Renal pelvis (tissue), 12 donors: ENCODE data around the gene HTR3C. TPM values are rescaled to one million over a fixed set of nuclear protein-coding genes. Genes with fewer than 3 reads are reported as not detected.
"Not testable (repeated sequence)": the region's sequence is repeated elsewhere in the genome, so short reads cannot be mapped to it uniquely, and the experiment has no call there.

ENCODE experiments used
- DNase-seq: peaks from one replicate; pipeline ENCODE4 v3.0.0-alpha.2; 2013
- long read RNA-seq, 16 experiments: transcript quantifications; one replicate each; lab custom pipeline, GENCODE V29; 2026
- polyA plus RNA-seq, 3 donors: library from polyadenylated mRNA; unstranded; fragments of 120-200 nt; gene quantifications; one replicate each; pipeline ENCODE4 v1.2.1, GENCODE V29; 2013; ENCODE audit not compliant: insufficient read length in 3 of 3

HTR3C gene, protein sequence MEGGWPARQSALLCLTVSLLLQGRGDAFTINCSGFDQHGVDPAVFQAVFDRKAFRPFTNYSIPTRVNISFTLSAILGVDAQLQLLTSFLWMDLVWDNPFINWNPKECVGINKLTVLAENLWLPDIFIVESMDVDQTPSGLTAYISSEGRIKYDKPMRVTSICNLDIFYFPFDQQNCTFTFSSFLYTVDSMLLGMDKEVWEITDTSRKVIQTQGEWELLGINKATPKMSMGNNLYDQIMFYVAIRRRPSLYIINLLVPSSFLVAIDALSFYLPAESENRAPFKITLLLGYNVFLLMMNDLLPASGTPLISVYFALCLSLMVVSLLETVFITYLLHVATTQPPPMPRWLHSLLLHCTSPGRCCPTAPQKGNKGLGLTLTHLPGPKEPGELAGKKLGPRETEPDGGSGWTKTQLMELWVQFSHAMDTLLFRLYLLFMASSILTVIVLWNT
- polyA plus RNA-seq, result not detected
- long read RNA-seq, donor 1, result 0 reads
- long read RNA-seq, donor 2, result 0 reads
- long read RNA-seq, donor 3, result 0 reads
- long read RNA-seq, donor 4, result 0 reads
- long read RNA-seq, donor 5, result 0 reads
- long read RNA-seq, donor 6, result 0 reads
- long read RNA-seq, donor 7, result 0 reads
- long read RNA-seq, donor 8, result 0 reads
- long read RNA-seq, donor 9, result 0 reads
- long read RNA-seq, donor 10, result 0 reads
- long read RNA-seq, donor 11, result 0 reads
- long read RNA-seq, donor 12, result 0 reads
- long read RNA-seq, donor 13, result 0 reads
- long read RNA-seq, donor 14, result 0 reads
- long read RNA-seq, donor 15, result 0 reads
- long read RNA-seq, donor 16, result 0 reads

DNA sequence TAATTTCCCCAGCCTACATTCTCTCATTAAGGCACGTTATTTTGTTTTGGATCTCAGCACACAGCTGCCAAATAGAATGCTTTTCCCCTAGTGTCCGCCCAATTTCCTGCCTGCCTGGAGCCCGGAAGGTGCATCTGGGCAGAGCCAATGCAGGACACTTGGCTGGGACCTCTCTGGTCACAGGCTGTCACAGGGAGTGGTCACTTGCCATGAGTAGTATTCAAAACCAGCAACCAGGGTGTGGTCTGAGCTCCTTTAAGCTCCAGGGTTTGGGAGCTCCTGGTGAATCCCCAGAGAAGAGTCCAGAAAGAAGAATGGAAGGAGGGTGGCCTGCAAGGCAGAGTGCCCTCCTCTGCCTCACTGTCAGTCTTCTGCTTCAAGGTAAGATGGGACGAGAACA is at the start of gene HTR3C:
Gene HTR3C (plus strand): TSS at position 281 of the 400 bp plus-strand sequence. CDS start 34 bp downstream, at position 315.
- DNase-seq, result no peak

DNA sequence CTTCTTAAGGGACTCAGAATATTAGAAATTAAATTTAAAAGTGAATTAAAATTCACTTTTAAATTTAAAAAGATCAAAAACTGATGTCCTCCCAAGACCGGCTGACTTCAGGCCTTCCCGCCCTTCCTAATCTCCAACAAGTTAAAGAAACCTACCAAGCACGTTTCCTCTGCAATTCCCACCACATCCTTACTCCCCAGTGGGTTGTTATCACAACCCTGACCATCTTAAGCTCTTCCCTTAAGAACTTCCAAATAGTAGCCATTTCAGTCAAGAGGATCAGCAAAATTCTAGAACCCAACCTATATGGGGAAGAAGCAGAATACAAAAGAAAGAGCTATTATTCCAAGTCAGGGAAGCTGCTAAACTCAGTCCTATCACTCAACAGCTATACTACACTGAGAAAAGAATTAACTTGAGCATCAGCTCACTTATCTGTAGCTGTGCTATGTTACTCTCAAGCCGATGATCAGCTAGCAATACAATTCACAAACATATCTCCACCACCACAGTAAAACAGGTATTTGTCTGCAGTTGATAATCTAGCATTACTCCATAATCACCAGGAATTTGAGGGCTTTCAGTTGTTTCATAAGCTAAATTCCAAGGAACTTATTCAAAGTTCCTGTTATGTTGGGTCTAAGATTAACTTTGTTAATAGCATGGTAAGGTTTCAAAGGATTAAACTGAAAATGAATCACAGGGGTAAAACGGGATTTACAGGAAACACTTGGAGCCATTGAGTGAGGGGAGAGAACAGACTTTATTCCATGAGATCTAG is 49.5 kb upstream of the HTR3C start:
- no peak for DNase-seq

DNA sequence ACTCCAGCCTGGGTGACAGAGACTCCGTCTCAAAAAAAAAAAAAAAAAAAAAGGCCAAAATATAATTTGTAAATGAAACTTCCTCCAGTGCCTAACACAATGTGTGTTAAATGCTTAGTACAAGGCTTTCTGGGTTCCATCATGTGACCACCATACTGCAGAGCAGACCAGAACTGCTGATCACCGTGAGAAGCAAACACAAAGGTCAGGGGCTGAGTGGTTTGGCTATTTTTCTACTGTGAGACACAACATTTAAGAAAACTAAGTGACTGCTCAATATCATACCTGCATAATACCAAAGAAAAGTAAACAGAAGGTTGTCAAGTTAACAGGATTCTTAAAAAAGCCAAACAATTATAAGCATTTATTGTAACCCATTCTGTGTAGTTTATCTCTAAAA is 48.4 kb upstream of the HTR3C start:
- no peak for DNase-seq

DNA sequence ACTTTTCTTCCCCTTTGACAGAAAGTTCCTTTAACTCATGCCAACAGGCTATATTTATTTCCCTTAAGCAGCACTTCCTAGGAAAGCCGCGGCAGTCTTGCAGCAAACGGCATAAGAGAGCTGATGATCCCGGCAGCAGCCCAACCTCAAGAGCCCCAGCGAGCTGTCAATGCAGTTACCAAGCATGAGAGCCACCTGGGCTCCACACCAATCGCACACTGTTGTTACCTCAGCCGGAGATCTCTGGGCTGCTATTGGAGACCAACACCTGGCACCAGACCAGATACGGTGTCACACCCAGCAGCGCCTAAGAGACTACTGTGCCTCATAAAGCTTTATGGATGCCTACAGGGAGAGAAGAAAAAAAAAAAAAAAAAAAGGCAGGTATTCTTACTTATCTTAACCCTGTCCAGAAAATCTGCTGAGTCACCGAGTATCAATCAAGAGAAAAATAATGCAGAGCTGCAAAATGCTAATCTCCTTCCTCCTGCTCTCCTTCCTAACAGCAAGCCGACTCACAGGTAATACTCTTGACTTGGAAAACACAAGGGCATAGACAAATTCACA is 46.8 kb upstream of the HTR3C start:
- peak; percentile 79 for DNase-seq

DNA sequence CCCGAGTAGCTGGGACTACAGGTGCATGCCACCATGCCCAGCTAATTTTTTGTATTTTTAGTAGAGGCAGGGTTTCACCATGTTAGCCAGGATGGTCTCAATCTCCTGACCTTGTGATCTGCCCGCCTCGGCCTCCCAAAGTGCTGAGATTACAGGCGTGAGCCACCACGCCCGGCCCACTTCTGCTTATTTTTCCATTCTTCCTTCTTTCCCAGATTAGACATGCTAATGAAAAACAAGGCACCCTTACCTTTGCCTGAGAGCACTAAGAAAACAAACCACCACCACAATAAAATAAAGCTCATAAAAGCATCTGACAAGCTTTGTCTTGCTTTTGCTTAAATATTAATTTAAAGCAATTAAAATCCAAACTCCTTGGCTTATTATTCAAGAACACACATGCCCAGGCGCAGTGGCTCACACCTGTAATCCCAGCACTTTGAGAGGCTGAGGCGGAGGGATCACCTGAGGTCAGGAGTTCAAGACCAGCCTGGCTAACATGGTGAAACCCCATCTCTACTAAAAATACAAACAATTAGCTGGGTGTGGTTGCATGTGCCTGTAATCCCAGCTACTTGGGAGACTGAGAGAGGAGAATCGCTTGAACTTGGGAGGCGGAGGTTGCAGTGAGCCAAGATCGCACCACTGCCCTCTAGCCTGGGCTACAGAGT is 45.6 kb upstream of the HTR3C start:
- DNase-seq, result not testable (repeated sequence)

DNA sequence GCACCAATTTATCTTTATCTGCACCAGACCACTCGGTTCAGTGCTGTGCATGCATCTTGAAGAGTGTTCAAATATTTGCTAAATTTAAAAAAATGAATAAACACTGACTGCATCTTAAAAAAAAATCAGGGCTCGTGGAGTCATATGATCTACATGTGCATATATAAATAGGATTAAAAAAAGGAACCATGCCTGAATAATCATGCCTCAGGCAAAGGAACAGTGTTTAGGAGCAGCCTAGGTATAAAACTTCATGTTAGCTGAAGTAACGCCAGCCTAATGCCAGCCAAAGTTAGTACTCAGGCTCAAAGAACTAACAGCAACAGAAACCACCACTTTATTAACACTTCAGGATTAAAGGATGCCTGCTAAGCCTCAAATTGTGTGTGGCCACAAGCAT is 44.7 kb upstream of the HTR3C start:
- DNase-seq, result no peak

DNA sequence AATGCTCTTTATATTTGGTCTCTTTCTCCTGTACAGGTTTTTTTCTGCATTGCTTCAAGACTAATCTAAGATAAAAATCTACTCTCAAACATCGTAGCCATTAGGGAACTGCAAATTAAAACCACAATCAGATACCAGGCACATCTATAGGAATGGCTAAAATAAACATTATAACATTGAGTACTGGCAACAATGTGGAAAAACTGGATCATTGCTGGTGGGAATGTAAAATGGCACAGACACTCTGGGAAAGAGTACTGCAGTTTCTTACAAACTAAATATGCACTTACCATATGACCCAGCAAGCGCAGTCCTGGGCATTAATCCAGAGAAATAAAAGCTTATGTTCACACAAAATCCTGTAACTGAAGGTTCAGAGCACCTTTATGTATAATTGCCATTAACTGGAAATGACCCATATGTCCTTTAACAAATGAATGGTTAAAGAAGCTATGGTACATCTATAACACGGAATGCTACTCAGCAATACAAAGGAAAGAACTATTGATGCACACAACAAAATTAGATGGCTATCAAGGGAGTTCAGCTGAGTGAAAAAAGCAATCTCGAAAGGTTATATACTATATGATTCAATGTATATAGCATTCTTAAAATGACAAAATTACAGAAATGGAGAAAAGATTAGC is 41.5 kb upstream of the HTR3C start:
- DNase-seq, result no peak

DNA sequence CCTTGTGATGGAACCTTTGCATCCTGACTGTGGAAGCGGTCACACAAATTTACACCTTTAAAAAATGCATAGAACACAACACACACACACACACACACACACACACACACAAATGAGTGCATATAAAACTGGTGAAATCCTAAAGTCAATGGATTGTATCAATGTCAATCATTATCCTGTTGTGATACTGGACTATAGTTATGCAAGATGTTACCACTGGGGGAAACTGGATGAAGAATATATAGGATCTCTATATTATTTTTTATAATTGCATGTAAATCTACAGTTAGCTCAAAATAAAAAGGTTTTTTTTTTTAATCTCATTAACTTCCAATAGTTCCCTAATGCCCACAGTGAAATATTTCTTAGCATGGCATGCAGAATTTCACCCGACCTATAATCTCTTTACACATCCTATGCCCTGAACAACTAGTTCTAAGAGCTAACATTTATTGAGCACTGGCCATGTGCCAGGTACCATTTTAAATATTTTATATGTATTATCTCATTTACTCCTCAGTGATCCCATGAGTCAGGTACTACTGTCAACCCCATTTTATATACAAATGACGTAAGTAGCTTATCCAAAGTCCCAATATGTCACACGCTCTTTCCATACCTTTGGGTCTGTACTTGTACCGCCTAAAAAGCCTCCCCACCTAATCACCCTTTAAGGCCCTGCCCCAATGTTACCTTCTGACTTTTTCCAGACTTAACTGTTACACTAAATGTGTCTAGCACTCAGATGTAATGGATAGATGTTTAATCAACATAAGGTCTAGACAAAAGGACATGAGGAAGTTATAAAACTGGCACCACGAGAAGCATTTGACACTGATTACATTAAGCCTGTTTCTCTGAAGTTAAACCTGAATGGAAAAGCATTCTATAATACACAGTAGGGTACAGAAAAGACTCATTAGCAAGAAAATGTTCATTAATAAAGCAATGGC is 40.6 kb upstream of the HTR3C start:
- no peak for DNase-seq

DNA sequence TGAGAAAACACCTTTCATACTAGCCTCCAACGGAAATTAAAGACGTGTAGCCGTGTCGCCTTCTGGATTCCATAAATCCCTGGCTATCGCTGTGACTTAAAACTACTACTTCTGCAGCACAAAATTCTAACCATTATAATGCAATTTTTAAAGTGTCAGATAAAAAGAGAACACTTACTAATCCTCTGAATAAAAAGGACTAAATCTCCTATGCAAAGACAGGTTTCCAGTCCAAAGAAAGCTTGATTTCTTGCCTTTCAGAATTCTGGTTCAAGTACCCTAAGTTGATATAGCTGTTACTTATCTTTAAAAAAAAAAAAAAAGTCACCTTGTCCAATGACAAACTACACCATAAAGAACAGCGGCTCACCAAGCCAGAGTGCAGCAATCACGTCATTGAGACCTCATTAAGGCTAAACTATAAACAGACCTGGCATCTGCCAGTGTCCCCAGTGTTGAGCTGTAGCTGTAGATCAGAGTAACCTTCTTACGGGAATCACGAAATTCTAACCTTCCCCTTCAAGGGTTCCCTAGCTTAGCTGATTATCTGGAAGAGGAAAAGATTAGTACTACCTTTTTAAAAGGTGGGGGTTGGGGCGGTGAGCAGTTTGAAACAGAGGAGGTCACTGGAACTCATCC is 37.3 kb upstream of the HTR3C start:
- DNase-seq, result no peak

DNA sequence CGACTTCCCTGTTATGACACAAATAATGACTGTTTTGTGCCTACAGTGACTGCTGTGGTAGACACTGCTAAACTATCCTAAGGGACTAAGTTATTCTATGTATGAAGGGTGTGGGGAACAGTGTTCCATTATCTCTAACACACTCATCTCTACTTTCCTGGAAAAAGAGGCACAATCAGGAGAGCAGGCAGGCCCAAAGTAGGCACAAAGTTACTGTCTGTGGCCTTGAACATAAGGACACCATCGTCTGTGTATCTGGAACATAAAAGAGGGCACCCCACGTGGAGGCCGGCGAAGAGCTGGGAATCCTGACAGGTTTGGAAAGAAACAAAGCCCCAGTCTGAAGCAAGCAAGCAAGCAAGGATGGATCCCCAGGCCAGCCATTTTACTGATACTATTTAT is 36.7 kb upstream of the HTR3C start:
- DNase-seq, result no peak

DNA sequence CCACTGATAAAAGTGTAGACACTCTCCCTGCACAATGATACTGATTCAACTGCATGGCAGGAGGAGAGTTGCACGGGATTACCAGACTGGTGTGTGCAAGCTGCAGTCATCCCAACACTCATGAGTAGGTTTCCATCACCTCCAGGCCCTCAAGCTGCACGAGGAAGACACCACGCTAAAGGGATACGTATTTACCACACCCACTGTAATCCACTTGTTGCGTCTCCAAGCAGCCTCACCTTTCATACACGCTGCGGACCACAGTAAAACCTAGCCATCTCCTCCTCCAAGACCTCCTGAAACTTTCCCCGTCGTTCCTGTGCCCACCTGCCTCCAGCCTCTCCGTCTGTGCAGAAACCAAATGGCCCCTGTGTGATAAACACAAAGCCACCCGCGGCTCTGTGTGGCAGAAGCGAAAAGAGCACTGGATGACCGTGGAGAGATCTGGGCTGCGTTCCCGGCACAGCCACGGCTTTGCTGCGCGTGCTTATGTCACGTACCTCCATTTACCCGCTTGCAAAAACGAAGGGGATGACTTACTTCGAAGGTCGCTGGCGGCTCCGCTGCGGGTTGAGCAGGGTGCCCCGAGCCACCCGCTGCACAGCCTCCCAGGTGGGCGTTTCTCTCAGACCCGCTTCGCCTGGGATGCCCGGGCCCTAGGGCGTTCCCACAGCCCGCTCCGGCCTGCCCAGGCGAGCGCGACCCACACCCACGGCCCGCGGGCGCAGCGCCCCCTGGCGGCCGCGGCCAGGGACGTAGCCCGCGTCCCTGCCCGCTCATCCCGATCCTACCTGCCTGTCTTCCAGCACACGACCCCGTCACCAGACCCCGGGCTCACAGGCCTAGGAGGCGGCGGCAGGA is 35.8 kb upstream of the HTR3C start:
- peak; percentile 69 for DNase-seq

DNA sequence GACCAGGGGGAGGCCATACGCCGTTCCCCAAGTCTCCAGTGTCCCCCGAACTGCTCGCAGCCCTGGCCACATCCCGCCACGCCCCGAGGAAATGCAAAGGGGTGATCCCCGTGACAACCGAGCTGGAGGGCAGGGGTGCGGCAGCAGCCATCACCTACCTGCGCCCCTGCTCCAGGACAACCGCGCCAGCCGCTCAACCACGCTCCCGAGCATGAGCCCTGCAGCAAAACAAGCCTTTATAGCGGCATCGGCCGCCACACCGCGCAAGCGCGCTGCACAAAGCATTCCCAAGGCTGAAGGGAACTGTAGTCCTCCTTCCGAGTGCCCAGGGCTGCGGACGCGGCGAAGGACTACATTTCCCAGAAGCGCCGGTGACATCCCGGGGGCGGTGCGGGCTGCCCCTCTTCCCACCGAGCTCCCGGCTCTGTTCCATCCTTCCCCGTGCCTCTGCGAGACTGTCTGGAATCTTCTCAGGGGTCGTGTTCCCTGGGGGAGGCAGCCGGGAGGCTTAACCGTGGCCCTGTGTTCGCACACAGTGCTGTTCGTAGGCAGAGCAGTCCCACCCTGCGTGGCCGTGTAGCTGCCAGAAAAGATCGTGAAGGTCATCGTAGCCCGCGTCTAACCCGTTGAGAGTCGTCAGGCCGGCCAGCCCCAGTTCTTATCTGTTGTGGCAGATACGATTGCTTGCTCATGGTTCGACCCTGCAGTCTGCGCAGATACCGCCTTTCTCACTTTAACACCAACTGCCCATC is 35.0 kb upstream of the HTR3C start, which contains the start of gene ABCC5:
Gene ABCC5 (minus strand): TSS at position 213 of the 752 bp plus-strand sequence. CDS start 3,492 bp downstream, outside the sequence.
- peak; percentile 92 for DNase-seq

DNA sequence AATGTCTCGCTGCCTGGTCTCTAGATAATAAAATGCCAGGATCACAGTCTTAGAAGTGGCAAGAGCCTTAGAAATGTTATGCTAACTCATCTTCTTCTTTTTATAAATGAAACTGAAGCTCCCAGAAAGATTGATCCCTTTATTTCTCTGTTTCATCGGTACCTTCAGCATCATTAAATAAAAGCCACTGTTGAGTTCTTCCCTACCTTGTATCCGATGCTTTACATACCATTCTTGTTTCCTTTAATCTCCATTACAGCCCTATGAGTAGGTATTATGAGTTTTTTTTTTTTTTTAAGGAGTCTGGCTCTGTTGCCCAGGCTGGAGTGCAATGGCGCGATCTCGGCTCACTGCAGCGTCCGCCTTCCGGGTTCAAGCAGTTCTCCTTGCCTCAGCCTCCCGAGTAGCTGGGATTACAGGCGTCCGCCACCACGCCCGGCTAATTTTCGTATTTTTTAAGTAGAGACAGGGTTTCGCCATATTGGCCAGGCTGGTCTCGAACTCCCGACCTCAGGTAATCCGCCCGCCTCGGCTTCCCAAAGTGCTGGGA is 34.3 kb upstream of the HTR3C start:
- DNase-seq, result no peak

DNA sequence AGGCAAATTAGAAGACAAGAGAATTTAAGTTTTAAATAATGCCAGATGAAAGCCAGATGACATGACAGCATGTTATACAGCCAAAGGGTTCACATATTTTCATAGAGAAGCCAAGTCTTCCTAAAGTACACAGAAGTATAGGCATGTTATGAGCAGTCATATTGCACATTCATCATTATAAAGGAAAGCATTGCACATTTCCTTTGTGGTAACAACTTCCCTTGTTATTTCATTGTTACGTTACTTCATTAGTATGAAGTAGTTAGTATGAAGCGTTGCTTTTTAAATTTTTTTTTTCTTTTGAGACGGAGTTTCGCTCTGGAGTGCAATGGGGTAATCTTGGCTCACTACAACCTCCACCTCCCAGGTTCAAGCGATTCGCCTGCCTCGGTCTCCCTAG is 30.5 kb upstream of the HTR3C start:
- DNase-seq, result no peak

DNA sequence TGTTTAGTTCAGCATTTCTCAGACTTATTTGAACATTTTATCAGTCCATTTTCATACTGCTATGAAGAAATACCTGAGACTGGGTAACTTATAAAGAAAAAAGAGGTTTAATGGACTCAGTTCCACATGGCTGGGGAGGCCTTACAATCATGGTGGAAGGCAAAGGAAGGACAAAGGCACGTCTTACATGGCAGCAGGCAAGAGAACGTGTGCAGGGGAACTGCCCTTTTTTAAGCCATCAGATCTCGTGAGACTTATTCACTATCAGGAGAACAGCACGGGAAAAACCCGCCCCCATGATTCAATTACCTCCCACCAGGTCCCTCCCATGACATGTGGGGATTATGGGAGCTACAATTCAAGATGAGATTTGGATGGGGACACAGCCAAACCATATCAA is 27.6 kb upstream of the HTR3C start:
- DNase-seq, result not testable (repeated sequence)

DNA sequence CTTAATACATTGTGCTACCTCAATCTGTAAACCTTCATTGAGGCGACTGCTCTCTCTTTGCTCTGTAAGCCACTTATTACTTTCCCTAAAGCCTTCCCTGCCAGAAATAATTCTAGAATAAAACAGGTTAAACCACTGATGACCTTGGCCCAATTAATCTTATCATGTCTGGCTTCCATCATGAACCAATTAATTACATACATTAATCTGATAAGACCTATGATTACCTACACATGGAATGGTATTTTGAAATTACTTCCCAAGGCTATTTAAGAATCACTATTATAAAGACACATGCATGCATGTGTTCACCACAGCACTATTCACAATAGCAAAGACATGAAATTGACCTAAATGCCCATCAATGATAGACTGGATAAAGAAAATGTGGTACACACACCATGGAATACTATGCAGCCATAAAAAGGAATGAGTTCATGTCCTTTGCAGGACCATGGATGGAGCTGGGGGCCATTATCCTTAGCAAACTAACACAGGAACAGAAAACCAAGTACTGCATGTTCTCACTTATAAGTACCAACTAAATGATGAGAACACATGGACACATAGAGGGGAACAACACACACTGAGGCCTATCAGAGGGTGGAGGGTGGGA is 24.5 kb upstream of the HTR3C start:
- not testable (repeated sequence) for DNase-seq
